ENCODE data around the gene ABR.

The ABR gene

DNA sequence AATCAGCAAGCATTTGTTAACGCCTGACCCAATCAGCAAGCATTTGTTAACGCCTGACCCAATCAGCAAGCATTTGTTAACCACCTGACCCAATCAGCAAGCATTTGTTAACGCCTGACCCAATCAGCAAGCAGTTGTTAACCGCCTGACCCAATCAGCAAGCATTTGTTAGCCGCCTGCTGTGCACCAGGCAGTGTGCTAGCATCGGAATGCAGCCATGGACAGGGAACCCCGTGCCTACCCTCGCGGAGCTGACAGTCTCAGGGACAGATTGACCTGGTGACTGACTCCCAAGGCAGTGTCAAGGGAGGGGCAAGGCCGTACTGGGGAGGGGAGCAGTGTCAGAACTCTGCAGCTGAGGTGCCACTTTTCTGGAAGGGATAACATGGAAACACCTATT lies 66.9 kb downstream of the ABR start:
- no peak for DNase-seq

DNA sequence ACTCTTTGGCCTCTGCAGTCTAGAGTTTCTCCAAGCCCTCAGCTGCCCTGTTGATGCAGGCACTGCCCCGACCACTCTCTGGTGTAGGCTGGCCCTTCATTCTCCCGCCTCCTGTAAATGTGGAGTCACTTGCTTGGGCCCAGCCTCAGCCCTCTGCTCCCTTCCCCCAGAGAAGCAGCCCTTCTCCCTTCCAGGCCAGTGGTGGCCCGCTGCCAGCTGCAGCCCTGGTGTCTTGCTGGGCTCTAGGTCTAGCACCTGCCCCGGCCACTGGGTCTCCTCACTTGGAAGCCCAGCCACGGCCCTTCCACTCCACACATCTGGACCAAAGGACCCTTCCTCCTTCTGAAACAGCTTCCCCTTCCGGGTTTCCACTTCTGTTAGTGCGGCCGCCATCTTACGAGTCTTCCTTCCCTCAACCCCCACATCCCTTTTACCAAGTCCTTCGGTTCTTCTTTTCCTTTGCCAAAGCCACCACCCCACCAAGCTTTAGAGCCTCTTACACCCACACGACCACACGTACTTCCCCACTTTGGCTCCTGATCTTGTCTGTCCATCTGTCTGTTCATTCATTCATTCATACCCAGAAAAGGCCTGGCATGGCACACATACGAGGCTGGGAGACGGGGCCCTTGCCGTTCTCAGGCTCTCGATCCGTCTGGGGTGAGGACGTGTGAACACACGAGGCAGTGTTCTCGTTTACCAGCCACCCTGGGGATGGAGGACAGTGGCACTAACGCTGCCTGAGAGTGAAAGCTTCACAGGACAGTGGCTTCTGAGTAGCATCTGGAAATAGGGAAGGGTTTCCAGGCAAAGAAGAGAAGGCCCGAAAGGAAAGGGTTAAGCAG lies 68.0 kb downstream of the ABR start:
- no peak for DNase-seq

DNA sequence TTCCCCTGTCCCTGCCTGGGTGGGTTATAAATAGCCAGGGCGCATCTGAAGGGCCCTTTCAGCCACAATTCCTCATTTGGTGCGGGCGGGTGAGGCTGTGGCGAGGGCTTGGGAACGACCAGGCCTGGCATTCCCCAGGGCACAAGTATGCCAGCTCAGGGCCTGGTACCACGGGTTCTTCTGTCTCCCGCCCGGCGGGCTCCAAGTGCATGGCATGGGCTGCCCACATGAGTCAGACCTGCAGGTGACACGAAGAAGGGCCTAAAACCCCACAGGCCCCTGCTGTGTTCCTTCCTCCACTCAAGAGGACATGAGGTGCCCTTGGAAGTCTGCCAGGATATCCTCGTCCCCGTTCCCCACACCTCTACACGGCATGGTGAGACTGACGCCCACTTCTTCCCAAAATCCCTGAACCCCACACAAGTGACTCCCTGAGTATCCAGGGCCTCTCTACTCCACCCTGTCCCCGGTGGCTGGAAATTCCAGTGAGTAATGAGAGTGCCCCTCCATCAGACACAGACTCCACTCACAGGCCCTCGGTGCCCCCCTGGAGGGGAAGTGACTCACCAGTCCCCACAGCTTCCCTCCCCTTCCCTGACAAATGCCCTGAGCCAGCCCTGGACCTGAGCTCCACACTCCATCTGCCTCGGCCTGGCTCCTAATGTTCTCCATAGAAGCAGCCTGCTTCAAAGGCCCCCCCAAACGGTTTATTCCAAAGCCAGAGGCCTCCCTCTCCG lies 68.8 kb downstream of the ABR start:
- peak; percentile 10 for DNase-seq

DNA sequence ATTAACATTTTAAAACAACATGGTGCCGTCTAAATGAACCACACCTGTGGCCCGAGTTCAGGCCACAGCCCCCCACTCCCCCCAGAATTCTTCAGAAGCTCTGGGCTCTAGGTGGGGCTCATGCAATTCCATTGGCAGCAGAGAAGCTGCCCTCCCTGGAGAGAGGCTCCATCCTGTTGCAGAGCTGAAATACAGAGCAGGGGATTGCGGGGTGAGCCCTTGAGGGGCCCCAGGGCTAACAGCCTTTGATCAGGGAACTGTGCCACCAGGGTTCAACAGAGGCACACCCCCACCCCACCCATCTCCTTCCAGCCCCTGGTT lies 69.3 kb downstream of the ABR start:
- no peak for DNase-seq

DNA sequence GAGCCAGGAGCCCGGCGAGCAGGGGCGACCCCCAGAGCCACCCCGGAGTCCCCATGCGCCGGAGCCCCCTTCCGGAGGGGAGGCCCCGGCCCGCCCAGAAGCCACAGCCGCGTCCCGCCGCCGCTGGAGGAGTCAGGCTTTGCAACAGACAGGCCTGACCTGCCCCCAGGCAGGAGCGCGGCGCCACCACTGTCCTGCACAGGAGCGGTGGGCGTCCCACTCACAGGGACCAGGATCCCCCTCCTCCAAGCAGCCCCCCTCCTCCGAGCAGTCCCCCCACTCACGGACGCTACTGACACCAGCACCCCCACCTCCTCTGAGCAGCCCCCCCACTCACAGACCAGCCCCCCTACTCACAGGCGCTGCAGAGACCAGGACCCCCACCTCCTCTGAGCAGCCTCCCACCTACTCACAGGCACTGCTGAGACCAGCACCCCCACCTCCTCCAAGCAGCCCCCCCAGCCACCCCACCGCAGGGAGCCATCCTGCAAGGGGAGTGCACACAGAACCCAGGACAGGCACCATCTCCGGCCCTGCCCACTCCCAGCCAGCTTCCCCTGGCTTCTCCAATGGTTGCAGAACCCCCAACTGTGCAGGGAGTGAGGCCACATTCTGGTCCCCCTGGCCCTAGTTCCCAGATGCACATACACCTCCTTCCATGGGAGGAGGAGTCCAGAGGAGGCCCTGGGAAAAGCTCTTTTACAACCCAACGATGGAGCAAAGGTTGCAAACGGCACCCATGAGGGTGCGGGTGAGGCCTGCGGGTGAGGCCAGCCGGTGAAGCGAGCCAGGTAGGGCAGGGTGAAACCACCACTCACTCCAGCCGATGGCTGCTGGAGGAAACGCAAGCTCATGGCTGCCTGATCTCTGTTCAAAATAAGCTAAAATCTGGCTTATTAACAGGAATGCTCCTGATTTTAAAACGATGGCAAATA lies 69.9 kb downstream of the ABR start:
- no peak for DNase-seq

DNA sequence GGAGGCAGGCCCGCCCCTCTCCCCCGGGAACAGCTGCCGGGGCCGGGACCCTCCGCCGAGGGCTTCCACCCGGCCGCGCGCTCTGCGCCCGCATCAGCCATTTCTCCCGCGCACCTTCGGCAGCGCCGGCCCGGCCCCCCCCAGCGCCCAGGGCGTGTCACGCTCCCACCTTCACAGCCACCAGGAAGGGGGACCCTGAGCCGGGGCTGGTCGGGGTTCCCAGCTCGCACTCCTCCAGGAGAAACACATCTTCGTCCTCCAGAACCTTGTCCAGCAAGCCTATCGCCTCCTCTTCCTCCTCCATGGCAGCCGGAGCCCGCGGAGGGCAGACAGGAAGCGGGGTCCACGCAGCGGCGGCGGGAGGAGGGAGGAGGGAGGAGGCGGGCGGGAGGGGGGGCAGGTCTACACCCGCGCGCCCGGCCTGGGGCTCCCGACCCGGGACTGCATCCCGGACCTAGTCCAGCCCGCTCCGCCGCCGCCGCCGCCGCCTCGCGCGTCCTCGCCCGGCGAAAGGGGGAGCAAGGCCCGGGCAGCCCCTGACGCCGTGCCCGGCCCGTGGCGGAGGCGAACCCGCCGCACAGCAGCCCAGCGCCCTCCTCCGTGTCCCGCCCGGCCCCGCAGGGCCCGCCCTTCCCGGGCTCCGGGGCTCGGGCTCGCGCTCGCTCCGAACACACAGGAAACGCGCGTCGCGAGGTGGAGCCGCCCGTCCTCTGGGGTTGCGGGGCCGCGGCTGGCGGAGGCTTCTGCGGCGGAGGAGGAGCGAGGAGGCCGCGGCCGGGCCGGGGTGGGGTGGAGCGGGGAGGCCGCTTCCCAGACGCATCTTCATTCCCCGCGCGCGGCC lies 70.8 kb downstream of the ABR start:
- peak; percentile 64 for DNase-seq

DNA sequence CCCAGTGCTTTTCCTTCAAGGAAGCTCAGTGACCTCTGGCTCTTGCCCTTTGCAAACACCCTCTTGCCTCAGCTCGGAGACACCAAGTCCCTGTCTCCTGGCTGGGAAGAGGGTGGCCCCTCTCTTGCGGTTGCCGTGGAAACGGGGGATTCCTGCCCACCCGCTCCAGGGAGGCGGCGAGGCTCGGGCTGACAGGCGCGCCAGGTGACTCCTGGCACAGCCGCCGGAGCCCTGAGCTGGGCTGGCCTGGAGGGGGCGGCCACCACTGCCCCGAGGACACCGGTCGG lies 71.4 kb downstream of the ABR start:
- DNase-seq: no peak

DNA sequence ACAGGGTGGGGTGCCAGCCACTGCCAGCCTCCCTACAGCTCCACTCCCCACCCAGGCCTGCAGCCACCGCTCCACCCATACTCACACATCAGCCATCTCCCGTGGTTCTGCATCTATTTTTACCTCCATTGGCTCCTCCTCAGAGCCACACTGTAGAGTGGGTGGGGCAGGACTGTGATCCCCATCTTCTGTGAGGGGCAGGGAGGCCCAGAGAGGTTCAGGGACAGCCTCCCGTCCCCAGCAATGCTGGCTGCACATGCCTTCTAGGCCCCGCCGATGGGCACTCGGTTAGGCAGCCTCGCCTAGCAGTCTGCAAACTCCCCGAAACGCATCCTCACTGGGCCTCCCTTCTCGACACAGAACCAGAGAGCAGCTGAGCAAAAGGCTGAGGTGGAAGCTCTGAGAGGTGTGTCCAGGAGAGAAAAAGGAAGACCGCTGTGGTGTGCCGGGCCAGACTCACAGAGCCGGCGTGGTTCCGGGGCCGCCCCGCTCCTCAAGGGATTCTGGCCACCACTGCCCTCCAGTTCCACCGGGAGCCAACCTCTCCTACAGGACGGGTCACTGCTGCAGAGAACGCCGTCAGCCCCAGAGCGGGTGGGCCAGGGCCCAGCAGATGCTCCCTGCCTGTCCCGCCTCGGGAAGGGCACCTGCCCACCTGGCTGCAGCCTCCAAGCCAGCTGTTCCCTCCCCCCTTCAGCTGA lies 71.9 kb downstream of the ABR start:
- peak; percentile 11 for DNase-seq

DNA sequence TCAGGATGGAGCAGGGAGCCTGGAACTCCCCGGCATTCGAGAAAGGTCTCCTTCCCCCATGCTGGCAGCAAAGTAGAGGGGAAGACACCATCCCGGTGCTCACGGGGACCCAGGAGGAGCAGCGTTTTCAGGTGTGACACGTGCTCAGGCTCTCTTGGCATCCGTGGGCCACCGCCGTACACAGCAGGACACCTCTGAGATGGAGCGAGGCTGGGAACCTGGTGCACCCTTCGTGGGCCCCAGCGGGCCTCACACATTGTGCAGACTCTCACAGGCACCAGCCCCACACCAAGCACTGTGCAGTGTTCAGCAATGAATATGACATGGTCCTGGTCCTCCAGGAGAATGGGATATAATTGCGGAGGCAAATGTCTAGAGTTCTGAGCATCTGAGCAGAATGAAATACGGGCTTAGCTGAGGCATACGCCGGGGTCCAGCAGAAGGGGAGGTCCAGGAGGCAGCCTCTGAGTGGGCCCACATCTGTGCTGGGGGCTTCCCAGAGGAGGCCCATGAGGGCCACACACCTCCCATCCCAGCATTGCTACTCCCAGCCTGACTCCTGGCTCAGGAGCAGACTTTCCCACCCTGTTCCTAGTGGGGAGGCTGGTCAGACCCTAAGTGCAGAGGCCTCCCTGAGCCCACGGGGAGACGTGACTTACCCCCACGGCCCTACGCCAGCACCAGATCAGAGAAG lies 72.6 kb downstream of the ABR start:
- no peak for DNase-seq

DNA sequence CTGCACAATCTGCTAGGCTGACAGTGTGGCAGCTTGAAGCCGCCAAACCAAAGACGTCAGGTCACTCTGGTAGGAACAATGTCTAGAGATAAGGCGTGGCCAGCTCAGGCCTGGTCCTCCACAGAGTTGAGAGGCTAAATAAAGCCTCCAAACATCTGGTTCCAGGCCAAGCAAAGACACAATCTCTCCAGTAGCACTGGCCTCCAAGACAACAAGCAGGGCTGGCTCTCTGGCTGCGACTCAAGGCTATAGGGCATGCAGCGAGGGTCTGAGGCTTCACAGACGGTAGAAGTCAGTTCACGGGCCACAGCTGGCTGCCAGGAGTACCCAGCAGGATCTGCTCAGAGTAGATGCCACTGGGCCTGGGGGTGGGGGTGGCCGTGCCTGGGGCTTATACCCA lies 75.6 kb downstream of the ABR start:
- no peak for DNase-seq

DNA sequence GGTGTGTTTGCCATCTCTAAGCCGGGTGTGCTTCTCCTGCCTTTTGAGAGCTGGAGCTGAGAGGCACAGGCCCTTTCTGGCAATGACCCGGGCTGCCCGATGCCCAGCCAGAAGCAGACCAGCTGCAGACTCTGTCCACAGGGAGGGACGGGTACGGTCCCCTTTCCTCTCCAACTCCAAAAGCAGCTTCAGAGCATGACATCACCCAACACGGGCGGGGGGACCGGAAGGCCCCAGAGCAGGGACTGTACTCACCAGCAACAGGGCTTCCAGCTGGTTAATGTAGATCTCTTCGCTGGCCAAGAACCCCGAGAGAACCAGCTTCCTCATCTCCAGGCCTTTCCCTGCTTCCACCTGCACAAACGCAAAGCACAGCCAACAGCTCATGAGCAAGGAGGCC lies 79.4 kb downstream of the ABR start:
- DNase-seq: no peak

DNA sequence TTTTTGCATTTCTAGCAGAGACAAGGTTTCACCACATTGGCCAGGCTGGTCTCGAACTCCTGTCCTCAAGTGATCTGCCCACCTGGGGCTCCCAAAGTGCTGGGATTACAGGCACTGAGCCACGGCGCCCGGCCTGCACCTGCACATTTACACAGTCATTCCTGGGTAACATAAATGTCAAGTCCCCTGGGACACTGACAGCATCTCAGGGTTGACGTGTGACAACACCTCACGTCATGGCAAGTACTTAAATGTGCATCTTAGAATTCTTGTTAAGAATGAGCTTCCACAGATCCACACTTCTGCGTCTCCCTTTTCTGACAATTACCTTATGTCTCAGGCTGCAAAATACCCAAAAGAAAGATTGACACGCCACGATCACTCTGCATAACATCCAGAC lies 80.5 kb downstream of the ABR start:
- DNase-seq: no peak

DNA sequence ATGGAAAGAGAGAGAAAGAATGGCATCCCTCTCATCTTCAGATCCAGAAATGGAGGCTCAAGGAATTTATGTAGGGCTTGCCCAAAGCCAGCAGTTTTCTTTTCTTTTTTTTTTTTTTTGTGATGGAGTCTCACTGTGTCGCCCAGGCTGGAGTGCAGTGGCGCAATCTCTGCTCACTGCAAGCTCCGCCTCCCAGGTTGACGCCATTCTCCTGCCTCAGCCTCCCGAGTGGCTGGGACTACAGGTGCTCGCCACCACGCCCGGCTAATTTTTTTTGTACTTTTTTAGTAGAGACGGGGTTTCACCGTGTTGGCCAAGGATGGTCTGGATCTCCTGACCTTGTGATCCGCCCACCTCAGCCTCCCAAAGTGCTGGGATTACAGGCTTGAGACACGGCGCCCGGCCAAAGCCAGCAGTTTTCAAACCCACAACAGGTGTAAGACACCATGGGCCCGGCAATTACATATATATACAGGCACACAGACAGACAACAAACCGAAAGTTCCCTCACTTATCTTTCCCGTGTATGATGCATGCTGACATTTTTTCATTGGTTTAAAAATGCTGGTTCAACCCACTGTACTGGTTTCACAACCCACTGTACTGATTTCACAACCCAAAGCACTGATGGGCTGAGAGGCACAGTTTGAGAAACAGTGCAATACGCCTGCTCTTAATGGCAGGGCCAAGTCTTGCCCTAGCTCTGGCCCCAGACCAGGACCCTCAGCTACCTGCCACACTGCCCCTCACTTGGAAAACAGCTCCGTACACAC lies 81.6 kb downstream of the ABR start:
- peak; percentile 14 for DNase-seq

DNA sequence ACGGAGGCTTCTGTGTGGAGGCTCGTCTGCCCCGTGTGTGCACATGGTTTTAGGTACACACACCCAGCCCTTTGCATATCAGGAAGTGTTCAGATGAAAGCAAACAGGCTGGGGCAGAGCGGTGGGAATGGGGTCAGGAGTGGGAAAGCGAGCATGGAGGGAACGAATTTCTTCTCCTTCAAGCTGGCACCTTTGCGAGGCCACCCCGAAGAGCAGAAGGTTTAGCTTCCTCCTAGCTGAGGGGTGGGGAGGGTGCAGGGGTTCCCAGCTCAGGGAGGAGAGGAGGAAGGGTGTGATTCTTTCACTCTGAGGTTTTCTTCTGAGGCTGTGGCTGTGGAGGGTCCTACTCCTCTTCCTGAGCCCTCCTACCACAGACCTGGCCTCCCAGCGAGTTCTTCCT lies 83.6 kb downstream of the ABR start:
- DNase-seq: no peak

DNA sequence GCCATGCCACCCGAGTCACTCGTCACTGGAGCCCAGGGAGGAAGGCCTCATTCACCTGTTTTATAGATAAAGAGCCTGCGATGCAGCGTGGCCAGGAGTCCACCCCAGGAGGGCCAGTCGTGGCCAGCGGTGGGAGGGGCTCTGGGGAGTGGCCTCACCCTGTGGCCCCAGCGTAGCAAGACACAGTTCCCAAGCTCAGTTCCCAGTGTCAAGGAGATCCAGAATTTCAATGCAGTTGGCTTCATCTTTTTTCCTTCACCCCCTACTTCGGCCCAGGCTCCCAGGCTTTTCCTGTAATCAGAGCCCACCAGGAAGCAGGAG lies 84.0 kb downstream of the ABR start:
- DNase-seq: no peak

DNA sequence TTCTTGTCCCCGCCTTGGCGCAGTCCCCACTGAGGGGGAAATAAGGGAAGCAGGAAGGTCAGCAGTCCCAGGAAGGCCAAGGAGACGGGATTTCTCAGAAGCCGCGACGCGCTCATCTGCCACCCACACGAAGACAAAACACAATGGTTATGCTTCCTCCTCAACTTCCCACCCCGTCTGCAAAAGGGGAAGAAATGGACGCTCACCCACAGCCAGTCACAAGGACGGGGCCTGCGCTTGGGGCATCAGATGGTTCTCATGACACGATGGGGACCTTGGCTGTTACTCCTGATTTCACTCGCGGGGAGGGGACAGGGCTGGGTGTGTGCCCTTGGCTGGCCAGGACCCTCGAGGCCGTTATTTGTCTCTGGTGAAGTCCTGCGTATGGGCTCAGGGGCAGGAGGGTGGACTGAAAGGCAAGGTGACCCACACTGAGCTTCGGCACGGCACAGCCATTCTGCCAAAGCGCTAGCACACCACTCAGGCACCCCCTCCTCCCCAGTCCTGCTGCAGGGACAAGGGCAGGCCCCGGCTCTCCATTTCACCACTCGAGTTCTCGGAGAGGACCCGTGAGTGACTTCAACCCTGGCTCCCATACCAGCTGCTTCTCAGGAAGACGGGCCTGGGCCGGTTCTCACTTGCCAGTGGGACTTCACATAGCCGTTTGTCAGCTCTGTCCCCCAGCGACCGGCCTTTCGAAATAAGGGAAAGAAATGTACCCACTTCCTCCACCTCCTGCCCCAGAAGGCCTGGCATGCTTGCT lies 84.5 kb downstream of the ABR start:
- no peak for DNase-seq

DNA sequence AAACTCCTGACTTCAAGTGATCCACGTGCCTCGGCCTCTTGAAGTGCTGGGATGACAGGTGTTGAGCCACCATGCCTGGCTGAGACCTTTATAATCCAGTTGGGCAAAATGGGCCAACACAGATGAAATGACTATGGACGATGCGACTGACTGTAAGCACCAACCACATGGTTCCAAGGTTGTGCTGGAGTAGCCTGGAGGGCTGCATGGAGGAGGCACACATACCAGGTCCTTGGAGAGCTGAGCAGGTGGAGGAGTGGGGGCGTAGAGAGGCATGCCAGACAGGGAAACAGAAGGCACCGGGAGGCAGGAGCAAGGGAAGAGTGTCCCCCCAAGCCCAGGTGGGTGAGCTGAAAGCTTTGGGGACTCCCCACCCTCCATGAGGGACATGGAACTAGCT lies 85.2 kb downstream of the ABR start:
- DNase-seq: no peak

DNA sequence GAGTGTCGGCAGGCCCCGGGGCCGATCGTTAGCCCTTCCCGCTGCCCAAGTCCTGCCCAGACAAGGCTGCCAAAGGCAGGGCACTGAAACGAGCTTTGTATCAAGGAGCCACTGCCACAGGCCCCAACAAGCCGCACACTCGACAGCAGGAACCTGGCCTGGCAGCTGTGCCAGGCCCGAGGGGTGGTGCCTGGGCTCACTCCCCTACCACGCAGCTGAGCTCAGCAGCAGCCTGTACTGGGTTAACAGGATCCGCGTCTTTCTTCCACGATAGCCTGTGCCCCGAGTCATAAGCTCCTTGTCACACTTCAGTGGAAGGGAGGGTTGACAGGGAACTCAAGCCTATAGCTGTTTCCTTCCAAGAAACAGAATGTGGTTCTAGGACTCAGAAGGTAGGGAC lies 87.9 kb downstream of the ABR start:
- no peak for DNase-seq

DNA sequence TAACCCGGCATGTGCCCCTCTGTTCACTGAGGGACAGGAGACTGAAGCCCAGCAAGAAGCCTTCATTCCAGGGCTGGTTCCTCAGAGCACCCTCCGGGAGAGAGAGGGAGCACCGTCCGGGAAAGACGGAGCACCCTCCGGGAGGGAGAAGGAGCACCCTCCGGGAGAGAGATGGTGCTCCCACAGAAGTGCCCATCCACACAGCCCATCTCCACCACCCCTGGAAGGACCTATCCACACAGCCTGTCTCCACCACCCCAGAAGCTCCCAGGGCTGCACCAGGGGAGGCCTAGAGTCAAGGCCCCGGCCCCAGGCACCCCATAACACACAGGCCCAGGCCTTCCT lies 88.6 kb downstream of the ABR start:
- DNase-seq: no peak

DNA sequence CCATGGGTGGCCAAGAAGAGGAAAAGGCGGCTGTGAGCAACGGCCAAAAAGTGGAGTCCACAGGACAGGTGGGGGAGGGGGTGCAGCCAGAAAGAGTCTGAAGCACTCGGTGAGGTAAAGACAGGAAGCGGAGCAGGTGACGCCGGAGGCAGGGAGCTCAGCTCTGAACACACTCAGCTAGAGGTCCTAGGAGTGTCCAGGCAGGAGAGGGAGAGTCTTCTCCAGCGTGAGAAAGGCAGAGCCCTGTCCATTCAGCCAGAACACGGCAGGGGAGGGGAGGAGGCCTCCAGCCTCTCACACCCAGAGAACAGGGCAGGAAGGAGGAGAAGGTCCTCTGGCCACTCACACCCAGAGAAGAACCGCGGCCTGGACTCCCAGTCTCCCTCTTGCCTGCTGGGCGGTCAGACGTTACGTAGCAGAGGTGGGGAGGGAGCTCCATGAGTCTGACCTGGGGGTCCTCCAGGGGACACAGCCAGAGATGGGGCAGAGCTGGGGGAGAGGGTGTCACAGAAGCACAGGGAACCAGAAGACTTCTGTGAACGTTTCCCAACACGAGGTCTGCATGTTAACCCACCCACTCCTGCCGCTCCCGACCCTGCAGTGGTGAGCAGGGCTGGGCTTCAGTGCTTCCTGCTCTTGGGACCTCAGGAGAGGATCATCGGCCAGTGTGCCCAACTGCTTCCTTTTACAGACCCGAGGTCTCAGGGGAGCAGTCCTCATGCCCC lies 89.2 kb downstream of the ABR start:
- no peak for DNase-seq
